ENCODE data around the gene BRAF.
A peak's percentile ranks its signal among the peaks of the same experiment; 100 is the strongest.
"Not testable (repeated sequence)": the region's sequence is repeated elsewhere in the genome, so short reads cannot be mapped to it uniquely, and the experiment has no call there.

The BRAF gene

DNA sequence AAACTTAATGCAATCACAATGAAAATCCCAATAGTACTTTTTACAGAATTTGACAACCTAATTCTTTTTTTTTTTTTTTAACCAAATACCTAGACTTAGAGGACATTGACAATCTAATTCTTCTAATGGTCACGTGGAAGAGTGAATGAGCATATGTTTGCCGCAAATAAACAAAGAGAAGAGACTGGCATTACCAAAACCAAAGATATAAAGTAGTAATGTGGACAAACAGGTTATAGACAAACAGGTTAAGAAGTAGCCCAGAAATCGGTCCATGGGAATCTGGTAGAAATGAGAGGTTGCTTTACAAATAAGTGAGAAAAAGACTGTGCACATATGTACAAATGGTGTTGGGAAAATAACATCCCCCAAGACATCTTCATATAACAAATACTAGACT lies 27.7 kb downstream of the BRAF start:
- ChIA-PET POLR2A (no interaction called here), CTCF (no interaction called here)
- no CpG with 5 or more reads among the region's 3 CpGs for WGBS (ENCODE audit: insufficient coverage)
- H3K36me3 ChIP-seq (ENCODE audit: control insufficient read depth in 4 of 4, insufficient read depth in 4 of 4, low read length in 3 of 4): peaks cover 0 to 7% (median 0%) of the 10 kb centered on the region in 4 experiments
- no peak overlapping the region for H3K4me3 ChIP-seq (ENCODE audit: control insufficient read depth in 1 of 7, extremely low read depth in 1 of 7, insufficient read depth in 4 of 7, low read depth in 2 of 7, low read length in 6 of 7)
- H3K9me3 ChIP-seq (ENCODE audit: control extremely low read depth in 1 of 5, control insufficient read depth in 4 of 5, insufficient read depth in 2 of 5, low read depth in 1 of 5, low read length in 4 of 5): peaks cover 0 to 3% (median 0%) of the 10 kb centered on the region in 5 experiments
- DNase-seq: no peak
- peaks cover 0 to 9% (median 3%) of the 10 kb centered on the region in 4 experiments for H3K4me1 ChIP-seq (ENCODE audit: control extremely low read depth in 1 of 4, control insufficient read depth in 4 of 4, insufficient read depth in 4 of 4, low read length in 3 of 4)
- H3K27me3 ChIP-seq (replicated peaks in 2 of 5; ENCODE audit: control insufficient read depth in 4 of 5, insufficient read depth in 5 of 5, low read length in 4 of 5): no peaks in the 10 kb centered on the region
- no peak overlapping the region for H3K27ac ChIP-seq (ENCODE audit: insufficient read depth in 1 of 2, low read depth in 1 of 2, low read length in 2 of 2, poor library complexity in 1 of 2, severe bottlenecking in 2 of 2)

DNA sequence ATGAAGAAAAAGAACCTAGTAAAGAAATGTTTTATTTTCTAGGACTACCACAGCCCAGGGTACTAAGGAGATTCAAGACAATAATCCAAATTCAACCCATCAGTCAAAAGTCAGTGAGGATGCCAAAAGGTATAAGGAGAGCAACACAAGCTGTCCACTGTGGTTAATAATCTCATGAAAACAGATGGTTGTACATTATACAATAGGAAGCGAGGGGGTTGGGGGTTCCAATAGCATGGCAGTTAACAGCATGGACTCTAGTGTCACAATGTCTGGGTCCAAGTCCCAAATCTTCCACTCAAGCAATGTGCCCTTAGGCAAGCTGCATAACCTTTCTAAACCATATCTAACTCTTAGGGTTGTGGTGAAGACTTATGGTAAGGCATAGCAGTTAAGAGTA lies 35.1 kb downstream of the BRAF start:
- POLR2A ChIA-PET: no interaction called here
- CTCF ChIA-PET: interaction anchor here (0.9 to 1.6 kb wide), 4 partner anchors 9 to 33 kb away, joined by 3 to 5 read pairs (median 4); no protein-coding TSS in a partner anchor

GRCh38 chr7:140889150-140889549 lies 35.6 kb downstream of the BRAF start:
- WGBS (ENCODE audit: insufficient coverage): no CpG with 5 or more reads among the region's 1 CpG
- ChIA-PET POLR2A (no interaction called here), CTCF (interaction anchor here (0.6 to 1.6 kb wide), 6 partner anchors 8 to 143 kb away, joined by 3 to 5 read pairs (median 3); no protein-coding TSS in a partner anchor)
- Histone ChIP-seq H3K4me3 (ENCODE audit: control insufficient read depth in 1 of 7, extremely low read depth in 1 of 7, insufficient read depth in 4 of 7, low read depth in 2 of 7, low read length in 6 of 7) (no peak overlapping the region), H3K36me3 (ENCODE audit: control insufficient read depth in 4 of 4, insufficient read depth in 4 of 4, low read length in 3 of 4) (no peaks in the 10 kb centered on the region), H3K27me3 (replicated peaks in 2 of 5; ENCODE audit: control insufficient read depth in 4 of 5, insufficient read depth in 5 of 5, low read length in 4 of 5) (no peaks in the 10 kb centered on the region), H3K27ac (ENCODE audit: insufficient read depth in 1 of 2, low read depth in 1 of 2, low read length in 2 of 2, poor library complexity in 1 of 2, severe bottlenecking in 2 of 2) (no peak overlapping the region), H3K4me1 (ENCODE audit: control extremely low read depth in 1 of 4, control insufficient read depth in 4 of 4, insufficient read depth in 4 of 4, low read length in 3 of 4) (peaks cover 2 to 18% (median 14%) of the 10 kb centered on the region in 4 experiments), H3K9me3 (ENCODE audit: control extremely low read depth in 1 of 5, control insufficient read depth in 4 of 5, insufficient read depth in 2 of 5, low read depth in 1 of 5, low read length in 4 of 5) (no peaks in the 10 kb centered on the region)
- DNase-seq: no peak

More for the DNA sequence above, 35.1 kb downstream of the BRAF start:
- no peak overlapping the region for H3K27ac ChIP-seq (ENCODE audit: insufficient read depth in 1 of 2, low read depth in 1 of 2, low read length in 2 of 2, poor library complexity in 1 of 2, severe bottlenecking in 2 of 2)
- peaks cover 2 to 21% (median 14%) of the 10 kb centered on the region in 4 experiments for H3K4me1 ChIP-seq (ENCODE audit: control extremely low read depth in 1 of 4, control insufficient read depth in 4 of 4, insufficient read depth in 4 of 4, low read length in 3 of 4)
- no peaks in the 10 kb centered on the region for H3K9me3 ChIP-seq (ENCODE audit: control extremely low read depth in 1 of 5, control insufficient read depth in 4 of 5, insufficient read depth in 2 of 5, low read depth in 1 of 5, low read length in 4 of 5)
- H3K36me3 ChIP-seq (ENCODE audit: control insufficient read depth in 4 of 4, insufficient read depth in 4 of 4, low read length in 3 of 4): no peaks in the 10 kb centered on the region
- no peaks in the 10 kb centered on the region for H3K27me3 ChIP-seq (replicated peaks in 2 of 5; ENCODE audit: control insufficient read depth in 4 of 5, insufficient read depth in 5 of 5, low read length in 4 of 5)
- no CpG with 5 or more reads among the region's 1 CpG for WGBS (ENCODE audit: insufficient coverage)
- H3K4me3 ChIP-seq (ENCODE audit: control insufficient read depth in 1 of 7, extremely low read depth in 1 of 7, insufficient read depth in 4 of 7, low read depth in 2 of 7, low read length in 6 of 7): no peak overlapping the region
- DNase-seq: peak; percentile 21 to 83 (median 68)

- WGBS (ENCODE audit: insufficient coverage): no CpG with 5 or more reads among the region's 4 CpGs
These were observed 36.6 kb downstream of the BRAF start for GRCh38 chr7:140888087-140888486.

DNA sequence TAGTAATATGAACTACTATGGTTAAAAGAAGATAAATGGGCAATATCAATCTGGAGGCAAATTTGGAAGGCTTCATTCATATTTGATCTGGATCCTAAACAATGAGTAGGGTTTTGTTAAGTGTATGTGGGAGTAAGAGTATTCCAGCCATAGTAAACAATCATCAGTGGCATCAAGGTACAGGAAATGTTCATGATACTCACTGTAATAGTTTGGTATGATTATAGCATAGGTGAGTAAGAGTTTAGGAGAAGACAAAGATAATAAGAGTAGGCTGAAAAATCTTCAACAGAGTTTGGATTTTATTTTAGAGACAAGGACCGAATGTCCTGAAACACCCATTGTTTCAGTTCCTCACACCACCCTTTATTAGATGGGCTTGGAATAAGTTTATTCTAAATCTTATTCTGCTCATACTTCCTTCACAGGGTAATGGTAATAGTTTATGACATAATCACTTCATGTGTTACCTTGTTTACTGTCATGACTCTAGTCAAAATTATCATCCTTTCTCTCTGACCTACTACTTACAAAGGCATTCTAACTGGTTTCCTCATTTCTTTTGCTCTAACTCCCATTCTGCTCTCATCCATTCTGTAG lies 38.9 kb downstream of the BRAF start:
- CTCF ChIA-PET: no interaction called here
- POLR2A ChIA-PET: no interaction called here
- Histone ChIP-seq H3K27me3 (replicated peaks in 2 of 5; ENCODE audit: control insufficient read depth in 4 of 5, insufficient read depth in 5 of 5, low read length in 4 of 5) (no peaks in the 10 kb centered on the region), H3K27ac (ENCODE audit: insufficient read depth in 1 of 2, low read depth in 1 of 2, low read length in 2 of 2, poor library complexity in 1 of 2, severe bottlenecking in 2 of 2) (no peak overlapping the region), H3K4me3 (ENCODE audit: control insufficient read depth in 1 of 7, extremely low read depth in 1 of 7, insufficient read depth in 4 of 7, low read depth in 2 of 7, low read length in 6 of 7) (no peak overlapping the region), H3K36me3 (ENCODE audit: control insufficient read depth in 4 of 4, insufficient read depth in 4 of 4, low read length in 3 of 4) (no peaks in the 10 kb centered on the region), H3K4me1 (ENCODE audit: control extremely low read depth in 1 of 4, control insufficient read depth in 4 of 4, insufficient read depth in 4 of 4, low read length in 3 of 4) (peaks cover 0 to 15% (median 9%) of the 10 kb centered on the region in 4 experiments), H3K9me3 (ENCODE audit: control extremely low read depth in 1 of 5, control insufficient read depth in 4 of 5, insufficient read depth in 2 of 5, low read depth in 1 of 5, low read length in 4 of 5) (no peaks in the 10 kb centered on the region)
- no peak for DNase-seq
- WGBS (ENCODE audit: insufficient coverage): no CpG with 5 or more reads among the region's 1 CpG

More at GRCh38 chr7:140888087-140888486, 36.6 kb downstream of the BRAF start:
- Histone ChIP-seq H3K4me3 (ENCODE audit: control insufficient read depth in 1 of 7, extremely low read depth in 1 of 7, insufficient read depth in 4 of 7, low read depth in 2 of 7, low read length in 6 of 7) (no peak overlapping the region), H3K4me1 (ENCODE audit: control extremely low read depth in 1 of 4, control insufficient read depth in 4 of 4, insufficient read depth in 4 of 4, low read length in 3 of 4) (peaks cover 0 to 15% (median 11%) of the 10 kb centered on the region in 4 experiments), H3K9me3 (ENCODE audit: control extremely low read depth in 1 of 5, control insufficient read depth in 4 of 5, insufficient read depth in 2 of 5, low read depth in 1 of 5, low read length in 4 of 5) (no peaks in the 10 kb centered on the region), H3K36me3 (ENCODE audit: control insufficient read depth in 4 of 4, insufficient read depth in 4 of 4, low read length in 3 of 4) (no peaks in the 10 kb centered on the region), H3K27ac (ENCODE audit: insufficient read depth in 1 of 2, low read depth in 1 of 2, low read length in 2 of 2, poor library complexity in 1 of 2, severe bottlenecking in 2 of 2) (no peak overlapping the region), H3K27me3 (replicated peaks in 2 of 5; ENCODE audit: control insufficient read depth in 4 of 5, insufficient read depth in 5 of 5, low read length in 4 of 5) (no peaks in the 10 kb centered on the region)
- ChIA-PET POLR2A (no interaction called here), CTCF (interaction anchor here (1.5 kb wide), 1 partner anchor 17 kb away, joined by 5 read pairs; no protein-coding TSS in a partner anchor)
- no peak for DNase-seq

DNA sequence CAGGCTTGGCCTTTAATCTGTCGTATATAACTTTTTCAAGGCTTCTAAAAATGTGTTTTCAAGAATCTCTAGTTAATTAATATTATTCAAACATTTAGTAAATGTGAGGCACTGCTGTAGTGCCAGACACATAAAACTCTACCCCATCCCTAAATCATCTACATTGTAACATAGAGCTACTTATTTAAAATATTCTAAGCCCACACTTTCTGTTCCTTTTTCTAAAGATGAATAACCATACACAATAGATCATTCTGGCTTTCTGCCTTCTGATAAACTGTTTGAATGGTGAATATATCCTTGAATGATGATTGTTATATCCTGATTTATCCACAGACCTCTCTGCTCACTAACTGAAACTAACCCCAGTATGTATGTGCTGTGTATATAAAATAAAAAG lies 41.4 kb downstream of the BRAF start:
- POLR2A ChIA-PET: interaction anchor here (0.5 to 0.7 kb wide), 2 partner anchors 10 to 34 kb away, joined by 3 read pairs; no protein-coding TSS in a partner anchor
- WGBS (ENCODE audit: insufficient coverage): no CpG with 5 or more reads among the region's 1 CpG
- Histone ChIP-seq H3K4me3 (ENCODE audit: control insufficient read depth in 1 of 7, extremely low read depth in 1 of 7, insufficient read depth in 4 of 7, low read depth in 2 of 7, low read length in 6 of 7) (no peak overlapping the region), H3K9me3 (ENCODE audit: control extremely low read depth in 1 of 5, control insufficient read depth in 4 of 5, insufficient read depth in 2 of 5, low read depth in 1 of 5, low read length in 4 of 5) (no peaks in the 10 kb centered on the region), H3K27me3 (replicated peaks in 2 of 5; ENCODE audit: control insufficient read depth in 4 of 5, insufficient read depth in 5 of 5, low read length in 4 of 5) (no peaks in the 10 kb centered on the region), H3K36me3 (ENCODE audit: control insufficient read depth in 4 of 4, insufficient read depth in 4 of 4, low read length in 3 of 4) (peaks cover 0 to 2% (median 0%) of the 10 kb centered on the region in 4 experiments), H3K4me1 (ENCODE audit: control extremely low read depth in 1 of 4, control insufficient read depth in 4 of 4, insufficient read depth in 4 of 4, low read length in 3 of 4) (peaks cover 0 to 7% (median 5%) of the 10 kb centered on the region in 4 experiments), H3K27ac (ENCODE audit: insufficient read depth in 1 of 2, low read depth in 1 of 2, low read length in 2 of 2, poor library complexity in 1 of 2, severe bottlenecking in 2 of 2) (no peak overlapping the region)
- DNase-seq: no peak
- CTCF ChIA-PET: interaction anchor here (1.0 to 1.8 kb wide), 3 partner anchors 11 to 70 kb away, joined by 3 to 5 read pairs (median 4); no protein-coding TSS in a partner anchor

DNA sequence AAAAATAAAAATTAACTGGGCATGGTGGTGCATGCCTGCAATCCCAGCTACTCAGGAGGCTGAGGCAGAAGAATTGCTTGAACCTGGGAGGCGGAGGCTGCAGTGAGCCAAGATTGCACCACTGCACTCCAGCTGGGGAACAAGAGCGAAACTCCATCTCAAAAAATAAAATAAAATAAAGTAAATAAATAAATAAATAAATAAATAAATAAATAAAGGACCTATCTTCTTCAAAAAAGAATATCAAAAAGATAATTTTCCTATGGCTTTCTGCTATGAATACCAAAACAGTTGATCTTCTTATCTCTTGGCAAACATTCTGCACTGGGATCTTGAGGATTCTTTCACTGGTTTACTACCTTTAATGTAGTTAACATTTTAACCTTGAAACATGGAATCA lies 41.9 kb downstream of the BRAF start:
- H3K4me3 ChIP-seq (ENCODE audit: control insufficient read depth in 1 of 7, extremely low read depth in 1 of 7, insufficient read depth in 4 of 7, low read depth in 2 of 7, low read length in 6 of 7); H3K27me3 ChIP-seq (replicated peaks in 2 of 5; ENCODE audit: control insufficient read depth in 4 of 5, insufficient read depth in 5 of 5, low read length in 4 of 5); DNase-seq; H3K27ac ChIP-seq (ENCODE audit: insufficient read depth in 1 of 2, low read depth in 1 of 2, low read length in 2 of 2, poor library complexity in 1 of 2, severe bottlenecking in 2 of 2); H3K4me1 ChIP-seq (ENCODE audit: control extremely low read depth in 1 of 4, control insufficient read depth in 4 of 4, insufficient read depth in 4 of 4, low read length in 3 of 4); H3K9me3 ChIP-seq (ENCODE audit: control extremely low read depth in 1 of 5, control insufficient read depth in 4 of 5, insufficient read depth in 2 of 5, low read depth in 1 of 5, low read length in 4 of 5); H3K36me3 ChIP-seq (ENCODE audit: control insufficient read depth in 4 of 4, insufficient read depth in 4 of 4, low read length in 3 of 4): not testable (repeated sequence)
- WGBS (ENCODE audit: insufficient coverage): no CpG with 5 or more reads among the region's 2 CpGs
- ChIA-PET POLR2A (interaction anchor here (0.7 kb wide), 1 partner anchor 10 kb away, joined by 3 read pairs; no protein-coding TSS in a partner anchor), CTCF (interaction anchor here (1.0 kb wide), 1 partner anchor 70 kb away, joined by 3 read pairs; no protein-coding TSS in a partner anchor)
